ENCODE data around the gene OTULIN.

The OTULIN gene

GRCh38 chr5:14673443-14673842 lies 8.9 kb downstream of the OTULIN start:
- Histone ChIP-seq H3K27ac (ENCODE audit: low read depth, low read length, poor library complexity, severe bottlenecking) (no peak overlapping the region), H3K9me2 (ENCODE audit: low read depth, low read length) (no peaks in the 10 kb centered on the region), H3K36me3 (ENCODE audit: insufficient read depth, low read length) (peaks cover 19% of the 10 kb centered on the region), H2AFZ (ENCODE audit: low read length) (no peak overlapping the region), H3K4me2 (ENCODE audit: low read length) (peak overlapping the region; percentile 0; the same call in 1 of the 2 replicates), H3K27me3 (ENCODE audit: insufficient read depth, low read length) (no peaks in the 10 kb centered on the region), H3K4me3 (ENCODE audit: low read depth, low read length, poor library complexity, severe bottlenecking) (no peak overlapping the region), H3K79me2 (ENCODE audit: insufficient read depth, low read length) (peaks cover 65% of the 10 kb centered on the region), H3F3A (ENCODE audit: insufficient read depth, low read length) (no peaks in the 10 kb centered on the region), H3K4me1 (ENCODE audit: insufficient read depth, low read length, severe bottlenecking) (peaks cover 80% of the 10 kb centered on the region), H3K9me3 (ENCODE audit: low read length) (no peaks in the 10 kb centered on the region), H4K20me1 (ENCODE audit: insufficient read depth, low read length) (no peaks in the 10 kb centered on the region), H3K9ac (ENCODE audit: low read length) (no peak overlapping the region; the same call in 1 of the 2 replicates)
- TF ChIP-seq CTCF (IDR thresholded peaks at IDR 0.05; ENCODE audit: low read length) (no peak), EZH2 (IDR thresholded peaks at IDR 0.05; ENCODE audit: borderline replicate concordance, low read length) (no peak)

- TF ChIP-seq CTCF (IDR thresholded peaks at IDR 0.05; ENCODE audit: low read length) (no peak), EZH2 (IDR thresholded peaks at IDR 0.05; ENCODE audit: borderline replicate concordance, low read length) (no peak)
- Histone ChIP-seq H3K36me3 (ENCODE audit: insufficient read depth, low read length) (peaks cover 29% of the 10 kb centered on the region), H3K4me1 (ENCODE audit: insufficient read depth, low read length, severe bottlenecking) (peaks cover 63% of the 10 kb centered on the region), H3K27ac (ENCODE audit: low read depth, low read length, poor library complexity, severe bottlenecking) (peak overlapping the region; percentile 78), H3K27me3 (ENCODE audit: insufficient read depth, low read length) (no peaks in the 10 kb centered on the region), H3K9me3 (ENCODE audit: low read length) (no peaks in the 10 kb centered on the region), H3K79me2 (ENCODE audit: insufficient read depth, low read length) (peaks cover 47% of the 10 kb centered on the region), H4K20me1 (ENCODE audit: insufficient read depth, low read length) (no peaks in the 10 kb centered on the region), H3F3A (ENCODE audit: insufficient read depth, low read length) (no peaks in the 10 kb centered on the region), H3K9me2 (ENCODE audit: low read depth, low read length) (no peaks in the 10 kb centered on the region), H3K4me2 (ENCODE audit: low read length) (peak overlapping the region; percentile 62), H2AFZ (ENCODE audit: low read length) (no peak overlapping the region), H3K9ac (ENCODE audit: low read length) (peak overlapping the region; percentile 46), H3K4me3 (ENCODE audit: low read depth, low read length, poor library complexity, severe bottlenecking) (peak overlapping the region; percentile 31)
Measured at GRCh38 chr5:14674983-14675854, 10.7 kb downstream of the OTULIN start.

GRCh38 chr5:14675865-14676300 lies 11.4 kb downstream of the OTULIN start:
- Histone ChIP-seq H3K9me3 (ENCODE audit: low read length) (no peaks in the 10 kb centered on the region), H3K27me3 (ENCODE audit: insufficient read depth, low read length) (no peaks in the 10 kb centered on the region), H2AFZ (ENCODE audit: low read length) (no peak overlapping the region), H3K4me2 (ENCODE audit: low read length) (peak overlapping the region; percentile 62), H3K9ac (ENCODE audit: low read length) (peak overlapping the region; percentile 46; the same call in 1 of the 2 replicates), H3K4me3 (ENCODE audit: low read depth, low read length, poor library complexity, severe bottlenecking) (peak overlapping the region; percentile 31), H3K36me3 (ENCODE audit: insufficient read depth, low read length) (peaks cover 35% of the 10 kb centered on the region), H3K79me2 (ENCODE audit: insufficient read depth, low read length) (peaks cover 41% of the 10 kb centered on the region), H3F3A (ENCODE audit: insufficient read depth, low read length) (no peaks in the 10 kb centered on the region), H3K9me2 (ENCODE audit: low read depth, low read length) (no peaks in the 10 kb centered on the region), H4K20me1 (ENCODE audit: insufficient read depth, low read length) (no peaks in the 10 kb centered on the region), H3K27ac (ENCODE audit: low read depth, low read length, poor library complexity, severe bottlenecking) (peak overlapping the region; percentile 78), H3K4me1 (ENCODE audit: insufficient read depth, low read length, severe bottlenecking) (peaks cover 59% of the 10 kb centered on the region)
- no peak for TF ChIP-seq CTCF (IDR thresholded peaks at IDR 0.05; ENCODE audit: low read length)
- no peak for TF ChIP-seq EZH2 (IDR thresholded peaks at IDR 0.05; ENCODE audit: borderline replicate concordance, low read length)
